GM18508 (cell line): ENCODE data around the gene FRYL.

Experiments
- ATAC-seq: cut with Tn5 transposase; IDR thresholded peaks from one replicate; pipeline ENCODE4 v1.9.1; 2021; ENCODE audit warnings: moderate number of reproducible peaks; ENCODE audit not compliant: insufficient read depth, unreplicated experiment

FRYL gene

DNA sequence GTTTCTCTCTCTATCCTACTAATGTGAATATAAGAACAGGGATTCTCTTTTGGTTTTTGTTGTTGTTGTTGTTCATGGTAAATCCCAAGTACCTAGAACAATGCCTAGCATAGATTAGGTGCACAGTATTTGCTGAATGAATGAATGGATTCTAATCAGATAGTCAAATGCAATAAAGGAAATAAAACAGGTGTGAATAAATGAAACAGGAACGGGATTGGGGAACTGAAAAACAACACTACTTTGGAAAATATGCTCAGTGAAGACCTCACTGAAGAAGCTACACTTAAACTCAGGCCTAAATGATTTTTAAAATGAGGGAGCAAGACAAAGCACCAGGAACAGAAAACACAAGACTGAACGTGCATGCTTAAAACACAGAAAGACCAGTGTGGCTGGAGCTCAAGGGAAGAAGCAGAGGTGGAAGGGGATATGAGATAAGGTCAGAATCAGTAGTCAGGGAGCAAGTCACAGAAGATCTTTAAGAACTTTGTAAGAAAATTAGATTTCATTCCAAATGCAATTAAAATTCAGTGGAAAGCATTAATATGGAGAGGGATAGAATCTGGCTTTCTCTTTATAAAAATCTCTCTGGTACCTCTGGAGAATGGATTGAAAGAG, 145.3 kb downstream of the FRYL start:
- no peak for ATAC-seq

DNA sequence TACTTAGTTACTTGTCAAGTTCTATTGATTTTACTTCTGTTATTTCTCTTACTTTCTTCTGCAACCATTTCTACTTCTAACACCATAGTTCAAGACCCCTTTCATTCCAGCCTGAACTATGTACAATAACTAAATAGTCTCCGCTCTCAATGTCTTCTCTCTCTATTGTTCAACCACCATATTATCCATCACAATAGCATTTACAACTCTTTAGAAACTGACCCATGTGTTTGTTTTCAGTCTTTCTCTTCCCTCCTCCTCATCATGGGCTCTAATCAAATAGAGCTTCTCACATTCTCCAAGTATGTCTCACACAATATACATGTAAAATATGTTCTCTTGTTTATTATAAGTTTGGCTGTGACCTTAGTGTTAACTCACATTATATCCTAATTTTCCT, 146.4 kb downstream of the FRYL start:
- no peak for ATAC-seq

DNA sequence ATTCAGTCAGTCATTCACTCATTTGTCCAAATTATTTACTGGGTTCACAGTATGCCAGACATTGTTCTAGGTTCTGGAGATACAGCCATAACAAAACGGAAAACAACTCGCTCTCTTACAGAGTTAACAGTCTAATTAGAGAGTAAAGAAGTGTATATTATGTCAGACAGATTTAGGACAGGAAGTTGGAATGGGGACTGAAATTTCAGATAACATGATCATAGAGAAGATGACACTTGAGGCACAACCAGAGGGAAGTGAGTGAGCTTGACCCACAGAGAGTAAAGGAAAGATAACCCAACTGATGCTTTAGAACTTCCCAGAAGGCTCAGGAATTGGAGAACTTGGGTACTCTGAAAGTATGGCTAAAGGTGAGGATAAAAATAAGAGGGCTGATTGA, 150.6 kb downstream of the FRYL start:
- no peak for ATAC-seq

DNA sequence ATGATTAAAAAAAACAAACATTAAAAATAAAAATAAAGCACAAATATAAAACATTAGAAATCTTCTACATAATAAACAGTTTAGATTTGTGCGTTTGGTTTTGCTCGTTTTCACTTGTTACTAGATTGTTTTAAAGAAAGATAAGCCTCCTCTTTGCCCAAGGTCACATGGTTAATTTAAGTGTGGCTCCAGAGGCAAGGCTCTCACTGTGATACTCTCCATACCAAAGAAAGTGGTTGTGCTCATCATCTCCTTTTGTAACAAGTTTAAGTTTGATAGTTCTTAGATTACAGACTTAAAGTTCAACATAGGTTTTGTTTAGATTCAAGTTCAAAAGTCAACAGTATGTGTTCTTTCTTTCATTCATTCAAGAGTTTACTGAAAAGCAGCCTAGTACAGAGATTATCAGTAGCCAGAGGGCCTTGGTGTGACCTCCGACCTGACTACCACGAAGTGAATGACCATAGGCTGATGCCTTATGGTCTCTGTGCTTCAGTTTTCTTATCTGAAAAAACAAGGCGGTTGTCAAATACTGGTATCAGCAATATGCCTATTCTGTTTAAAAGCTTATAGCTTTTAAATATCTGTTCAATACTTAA, 156.8 kb downstream of the FRYL start:
- ATAC-seq = no peak

DNA sequence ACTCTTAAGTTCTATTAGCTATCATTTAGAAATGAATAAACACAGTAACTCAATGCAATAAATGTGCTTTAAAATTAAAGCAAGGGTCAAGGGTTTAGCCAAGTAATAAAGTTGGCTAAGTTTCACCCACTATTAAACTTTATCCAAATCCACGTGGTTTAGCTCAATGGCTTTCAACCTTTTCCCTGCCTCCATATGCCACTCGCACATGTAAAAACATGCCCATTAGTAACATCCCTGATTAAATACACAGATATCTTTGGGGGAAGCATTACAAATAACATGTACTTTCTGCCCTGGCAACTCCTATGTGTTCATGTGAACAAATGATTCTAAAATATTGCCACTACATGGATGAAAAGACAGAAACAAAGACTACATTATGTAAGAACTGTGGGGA, 159.2 kb downstream of the FRYL start:
- no peak for ATAC-seq

DNA sequence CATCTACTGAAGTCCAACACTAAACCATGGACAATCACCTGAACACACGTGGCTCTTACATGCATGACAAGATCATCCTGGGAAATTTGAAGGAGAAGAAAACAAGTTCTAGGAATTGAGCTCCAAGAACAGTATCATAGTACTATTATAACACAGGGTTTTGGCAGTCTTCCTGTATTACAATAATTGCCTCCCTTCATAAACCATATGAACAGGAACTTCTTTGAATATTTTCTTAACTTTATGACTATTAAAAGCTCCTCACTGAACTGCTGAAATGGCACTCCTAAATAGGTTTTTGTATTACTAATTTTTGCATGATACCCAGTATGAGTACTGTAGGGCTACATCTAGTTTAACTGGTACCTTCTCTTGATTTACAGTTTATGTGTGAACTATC, 160.0 kb downstream of the FRYL start:
- ATAC-seq = no peak

DNA sequence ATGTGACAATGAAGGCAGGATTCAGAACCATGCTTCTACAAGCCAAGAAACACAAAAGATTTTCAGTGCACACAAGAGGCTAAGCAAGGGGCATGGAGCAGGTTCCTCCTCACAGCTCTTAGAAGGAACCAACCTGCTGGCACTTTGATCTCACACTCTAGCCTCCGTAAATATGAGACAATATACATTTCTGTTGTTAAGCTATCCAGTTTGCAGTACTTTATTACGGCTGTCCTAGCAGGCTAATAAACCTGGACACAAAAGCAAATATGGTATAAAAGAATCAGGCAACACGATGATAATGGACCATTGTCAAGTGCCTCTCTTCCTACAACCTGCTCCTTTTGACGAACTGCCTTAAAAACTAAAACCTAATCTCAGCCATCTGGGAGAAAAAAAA, 175.6 kb downstream of the FRYL start:
- no peak for ATAC-seq

DNA sequence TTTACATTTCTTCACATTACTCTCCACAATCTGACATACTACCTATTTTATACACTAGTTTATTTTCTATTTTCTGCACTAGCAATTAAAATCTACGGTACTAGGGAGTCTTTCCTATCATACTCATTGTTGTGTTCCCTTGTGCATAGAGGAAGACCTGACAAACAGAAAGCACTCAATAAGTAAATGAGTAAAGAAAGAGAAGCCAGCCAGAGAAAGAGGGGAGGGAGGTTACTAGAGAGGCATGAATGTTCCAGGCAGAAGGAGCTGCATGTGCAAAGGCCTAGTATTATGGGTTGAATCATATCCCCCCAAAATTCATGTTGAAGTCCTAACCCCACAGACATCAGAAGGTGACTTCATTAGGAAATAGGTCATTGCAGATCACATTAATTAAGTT, 176.0 kb downstream of the FRYL start:
- no peak for ATAC-seq

DNA sequence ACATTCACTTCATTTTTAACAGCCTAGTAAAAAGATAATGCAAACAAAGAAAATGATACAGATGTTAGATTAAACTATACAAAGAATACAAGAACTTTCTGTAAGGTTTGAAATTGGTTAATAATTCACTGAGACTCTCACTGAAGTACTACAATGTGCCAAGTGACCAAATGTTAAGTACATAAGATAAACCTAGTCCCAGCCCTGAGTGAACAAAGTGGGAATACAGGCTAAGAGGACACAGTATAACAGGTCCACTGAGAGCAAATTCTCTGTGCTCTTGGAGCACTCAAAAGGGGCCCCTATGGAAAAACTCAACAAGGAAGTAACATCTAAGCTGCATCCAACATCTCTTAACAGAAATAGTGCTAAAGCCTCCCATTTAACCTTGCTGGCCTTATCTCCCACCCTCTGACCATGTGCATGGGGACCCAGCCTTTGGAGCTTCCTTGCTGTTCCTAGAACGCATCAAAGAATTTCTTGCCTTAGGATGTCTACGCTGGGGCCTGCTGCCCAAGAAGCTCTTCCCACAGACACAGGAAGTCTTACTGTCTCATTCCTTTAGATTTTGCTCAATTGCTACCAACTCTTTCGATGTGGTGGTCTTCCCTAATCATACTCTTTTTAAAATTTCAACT, 176.6 kb downstream of the FRYL start:
- no peak for ATAC-seq

DNA sequence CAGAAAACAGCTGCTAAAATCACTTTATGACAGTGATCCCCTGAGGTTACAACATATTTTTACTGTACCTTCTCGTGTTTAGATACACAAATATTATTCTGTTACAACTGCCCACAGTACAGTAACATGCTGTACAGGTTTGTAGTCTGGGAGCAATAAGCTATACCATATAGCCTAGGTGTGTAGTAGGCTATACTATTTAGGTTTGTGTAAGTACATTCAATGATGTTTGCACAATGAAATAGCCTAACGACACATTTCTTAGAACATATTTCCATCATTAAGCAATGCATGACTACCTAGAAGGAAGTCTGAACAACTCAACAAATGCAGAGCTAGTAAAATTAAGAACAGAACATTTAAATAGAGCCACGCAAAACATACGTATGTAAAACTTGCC, 177.3 kb downstream of the FRYL start:
- ATAC-seq = no peak

DNA sequence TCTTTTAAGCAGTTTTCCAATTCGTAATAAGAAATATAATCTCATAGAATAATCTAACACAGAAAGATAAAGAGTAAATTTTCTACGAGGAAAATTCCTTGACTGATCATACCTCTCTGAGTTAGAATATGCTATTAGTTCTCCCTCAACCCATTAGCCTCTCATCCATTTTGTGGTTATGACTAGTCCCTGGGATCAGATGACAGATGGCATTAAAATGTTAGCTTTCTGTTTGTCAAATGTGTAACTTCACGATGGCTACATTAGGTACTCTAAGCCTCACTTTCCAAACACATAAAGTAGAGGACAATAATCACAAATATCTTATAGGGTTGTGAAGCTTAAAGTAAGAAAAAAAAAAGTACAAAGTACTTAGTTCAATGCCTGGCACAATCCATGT, 177.9 kb downstream of the FRYL start:
- ATAC-seq = no peak

DNA sequence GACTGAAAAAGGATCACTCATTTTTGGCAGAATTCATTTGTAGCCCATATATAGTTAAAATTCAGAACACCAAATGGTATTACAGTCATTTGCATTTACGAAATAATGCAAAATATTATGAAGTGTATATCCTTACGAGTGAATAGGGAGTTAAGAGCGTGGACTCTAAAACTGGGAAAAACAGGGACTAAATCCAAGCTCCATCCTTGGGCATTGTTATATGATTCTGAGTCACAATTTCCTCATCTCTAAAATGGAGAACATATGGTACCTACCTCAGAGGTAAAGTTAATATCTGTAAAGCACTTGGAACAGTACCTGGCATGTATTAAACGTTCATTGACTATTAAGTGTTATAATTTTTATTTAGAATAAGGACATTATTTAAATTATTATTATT, 183.7 kb downstream of the FRYL start:
- ATAC-seq = no peak

DNA sequence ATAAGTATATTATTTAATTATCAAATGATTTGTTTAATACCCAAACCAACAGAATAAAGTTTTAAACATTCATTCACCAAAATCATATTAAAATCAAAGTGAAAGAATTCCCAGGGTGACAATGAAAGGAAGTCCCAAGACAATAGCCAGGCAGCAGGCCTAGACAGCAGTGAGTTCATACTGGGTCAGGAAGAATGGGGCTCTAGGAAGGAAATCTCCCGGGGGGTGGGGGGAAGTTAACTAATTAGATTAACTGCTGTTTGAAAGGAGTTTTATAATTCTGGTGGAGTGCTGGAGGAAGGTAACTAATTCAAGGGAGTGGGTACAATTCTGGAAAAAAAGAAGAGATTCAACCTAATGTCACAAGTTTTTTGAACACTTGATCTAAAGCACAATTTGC, 185.9 kb downstream of the FRYL start:
- no peak for ATAC-seq

DNA sequence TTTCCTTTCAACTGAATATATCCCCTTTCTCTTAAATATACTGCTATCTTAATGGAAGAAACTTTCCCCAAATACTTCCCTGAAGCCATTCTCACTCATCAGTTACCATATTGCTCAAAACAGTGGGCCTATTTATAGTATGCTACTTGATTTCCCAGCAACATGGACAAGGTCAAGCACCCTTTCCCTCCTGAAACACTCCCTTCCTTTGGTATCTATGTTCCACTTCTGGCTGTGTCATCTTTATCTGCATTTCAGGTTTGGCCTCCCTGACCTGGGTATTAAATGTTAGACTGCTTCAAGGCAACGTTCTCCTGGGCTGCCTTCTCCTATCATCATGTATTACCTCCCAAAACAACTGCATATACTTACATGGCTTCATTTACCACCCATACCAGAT, 188.7 kb downstream of the FRYL start:
- ATAC-seq = no peak

DNA sequence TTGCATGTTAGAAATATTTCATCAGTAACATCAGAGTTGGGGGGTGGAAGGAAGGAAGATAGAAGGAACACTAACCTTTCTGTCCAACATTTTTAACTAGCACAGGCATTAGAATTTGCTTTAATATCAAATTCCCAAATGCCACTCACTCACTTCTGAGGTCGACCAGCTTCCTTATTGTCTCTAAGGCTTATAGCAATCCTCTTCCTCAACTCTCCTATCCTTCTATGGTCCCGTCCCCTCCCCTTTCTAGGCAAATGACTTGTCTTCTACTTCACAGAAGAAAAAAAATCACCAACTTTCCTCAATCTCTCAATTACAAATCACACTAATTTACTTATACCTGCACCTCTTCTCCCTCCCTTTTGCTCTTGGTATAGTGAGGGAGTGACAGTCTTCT, 189.2 kb downstream of the FRYL start:
- no peak for ATAC-seq

DNA sequence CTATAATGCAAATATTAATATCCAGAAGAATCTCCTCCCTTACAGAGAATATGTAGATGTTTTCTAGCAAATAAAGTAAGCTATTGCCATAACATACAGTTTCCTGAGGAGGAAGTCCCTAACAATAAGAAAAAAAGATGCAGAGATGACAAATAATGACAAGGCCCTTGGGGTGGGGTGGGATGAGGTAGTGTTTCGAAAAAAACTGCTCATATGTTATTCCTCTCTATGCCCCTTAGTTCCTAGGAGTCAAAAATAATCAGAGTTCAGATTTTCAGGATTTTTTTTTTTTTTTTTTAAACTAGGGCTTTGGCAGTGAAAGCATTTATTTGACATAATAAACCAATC, 191.0 kb downstream of the FRYL start:
- ATAC-seq = no peak

DNA sequence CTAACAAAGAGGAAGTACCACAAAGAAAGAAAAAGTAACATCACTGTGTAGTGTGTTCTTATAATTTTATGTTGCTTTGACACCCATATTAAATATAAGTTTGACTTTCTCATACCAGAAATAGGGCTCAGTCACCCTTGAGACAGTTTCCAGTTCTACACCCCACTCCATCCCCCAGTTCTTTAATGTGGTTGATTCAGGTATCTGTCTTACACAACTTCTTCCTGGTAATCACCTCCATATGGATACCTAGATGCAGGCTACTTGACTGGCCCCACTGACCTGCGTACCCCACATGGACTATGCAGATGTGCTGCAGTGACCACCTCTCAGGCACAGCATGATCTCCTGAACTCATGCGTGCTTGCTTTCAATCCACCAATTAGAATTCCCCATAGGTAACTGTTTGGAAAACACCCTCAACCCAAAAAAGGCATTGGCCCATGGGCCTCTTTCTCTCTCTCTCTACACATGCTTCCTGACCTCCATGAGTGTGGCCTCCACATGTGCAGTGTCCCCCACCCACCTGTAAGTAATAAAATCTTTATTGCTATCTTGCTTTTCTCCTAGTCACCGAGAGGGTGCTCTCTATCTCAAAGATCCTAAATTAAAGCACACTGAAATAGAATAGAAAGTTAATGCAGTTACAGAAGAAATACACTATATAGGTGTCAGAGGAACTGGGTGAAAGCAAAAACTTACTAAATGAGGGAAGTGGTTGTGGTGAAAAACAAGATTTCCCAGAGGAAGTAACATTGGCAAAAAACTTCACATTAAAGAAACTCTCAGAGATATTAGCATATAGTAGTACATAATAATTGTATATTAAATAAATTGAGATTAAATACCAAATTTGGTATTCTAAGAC, 191.6 kb downstream of the FRYL start:
- ATAC-seq = no peak

DNA sequence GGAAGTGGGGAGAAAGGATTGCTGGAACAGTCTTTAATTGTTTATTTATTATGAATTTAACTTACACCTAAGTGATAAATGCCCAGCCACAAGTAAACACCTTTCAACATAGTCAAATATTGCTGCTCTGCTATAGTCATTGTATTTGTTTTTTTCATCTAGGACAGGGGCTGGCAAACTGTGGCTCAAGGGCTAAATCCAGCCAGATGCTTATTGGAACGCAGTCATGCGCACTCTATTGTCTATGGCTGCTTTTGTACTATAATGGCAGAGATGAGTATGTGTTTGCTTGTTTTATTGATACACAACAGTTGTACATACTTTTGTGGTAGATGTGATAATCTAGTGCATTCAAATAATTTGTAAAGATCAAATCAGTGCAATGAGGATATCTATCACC, 194.7 kb downstream of the FRYL start:
- ATAC-seq = no peak

DNA sequence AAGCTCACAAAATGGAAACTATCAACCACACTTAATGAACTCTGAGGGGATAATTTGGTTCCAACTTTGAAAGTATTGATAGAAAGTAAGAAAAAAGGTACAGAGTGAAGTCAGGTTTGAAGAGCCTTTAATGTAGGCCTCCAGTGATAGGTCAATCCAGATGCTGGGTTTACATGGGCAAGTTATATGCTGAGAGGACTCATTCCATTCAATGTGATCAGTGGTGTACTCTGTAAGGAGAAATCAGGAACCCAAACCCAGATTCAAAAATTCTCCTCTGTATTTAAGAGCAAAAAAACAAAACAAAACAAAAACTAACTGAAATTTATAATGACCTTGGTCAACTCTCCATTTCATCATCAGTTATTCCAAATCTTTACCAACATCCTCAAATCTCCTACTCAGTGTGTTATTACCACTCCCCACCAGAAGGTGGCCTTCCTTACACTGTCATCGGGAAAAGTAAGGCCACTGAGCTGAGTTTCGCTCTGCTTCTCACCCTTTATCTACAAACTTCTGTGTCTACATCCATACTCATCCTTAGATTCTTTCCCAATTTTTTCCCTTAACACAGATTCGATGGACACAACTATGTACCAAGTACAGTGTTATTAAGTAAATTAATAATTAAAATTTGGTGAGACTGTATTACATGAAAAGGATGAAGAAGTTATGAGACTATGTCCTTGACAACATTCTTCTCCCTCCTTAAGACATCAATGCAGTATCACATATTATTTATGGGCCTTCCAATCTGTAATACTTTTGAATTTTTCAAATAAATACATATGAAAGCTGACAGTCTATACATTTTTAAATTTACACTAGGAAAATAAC, 201.7 kb downstream of the FRYL start:
- peak; percentile 60 for ATAC-seq

DNA sequence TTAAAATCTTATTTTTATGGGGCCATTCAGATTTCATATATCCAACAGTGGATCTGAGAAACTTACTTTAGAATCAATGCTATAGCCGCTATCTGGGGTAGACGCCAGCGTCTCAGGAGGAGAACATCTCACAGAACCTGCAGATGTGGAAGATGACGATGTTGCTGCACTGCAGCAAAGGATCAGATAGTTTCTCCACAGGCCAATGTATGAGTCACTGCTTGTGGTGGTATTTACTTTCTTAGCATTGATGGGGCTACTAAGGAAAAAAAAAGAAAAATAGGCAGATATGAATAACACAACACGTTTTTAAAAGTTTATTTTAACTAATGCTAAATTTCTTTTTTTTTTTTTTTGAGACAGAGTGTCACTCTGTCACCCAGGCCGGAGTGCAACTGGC, 204.1 kb downstream of the FRYL start:
- no peak for ATAC-seq
